H1 (cell line): ENCODE measurements around the gene HLA-A. TPM values are rescaled to one million over a fixed set of nuclear protein-coding genes. Genes with fewer than 3 reads are reported as not detected.

Experiments
- CTCF ChIA-PET: fragments of 300-600 bp; sonication (Branson Sonifier 250); formaldehyde crosslinking; loops from one replicate; lab custom pipeline; 2021; ENCODE audit not compliant: partially characterized antibody; lab: Charles Lee
- POLR2A ChIA-PET: fragments of 300-600 bp; sonication (Branson Sonifier 250); formaldehyde crosslinking; loops from one replicate; lab custom pipeline; 2021; ENCODE audit warnings: inconsistent platforms; ENCODE audit not compliant: partially characterized antibody; lab: Charles Lee
- DNase-seq, 2 experiments: peaks; one replicate each; pipeline versions ENCODE4 v3.0.0 to v3.0.0-alpha.2; 2010 to 2022; ENCODE audit warnings: low spot score in 2 of 2, low read depth in 1 of 2, mixed read lengths in 1 of 2
- FAIRE-seq: peaks from 2 replicates; lab custom pipeline; 2011; peaks lifted over from hg19 to GRCh38; lab: Jason Lieb, UNC
- H2AFZ ChIP-seq: 2 replicates; pipeline ENCODE4 v1.8.1; 2012; ENCODE audit warnings: low read length, inconsistent platforms
- H2AK5ac ChIP-seq: 2 replicates; pipeline ENCODE4 v1.6.1; 2013; ENCODE audit warnings: low read depth, low read length
- H2BK120ac ChIP-seq: replicated peaks from 2 replicates; pipeline ENCODE3; 2013; ENCODE audit warnings: low read depth, low read length, inconsistent platforms
- H2BK12ac ChIP-seq: 2 replicates; pipeline ENCODE4 v1.6.1; 2013; ENCODE audit warnings: low read depth, low read length
- H2BK15ac ChIP-seq: 2 replicates; pipeline ENCODE4 v1.6.1; 2013; ENCODE audit warnings: low read length
- H2BK20ac ChIP-seq: 2 replicates; pipeline ENCODE4 v1.6.1; 2013; ENCODE audit warnings: low read length
- H2BK5ac ChIP-seq: 2 replicates; pipeline ENCODE4 v1.6.1; 2013; ENCODE audit warnings: low read depth, low read length
- H3K14ac ChIP-seq: 2 replicates; pipeline ENCODE4 v1.6.1; 2013; ENCODE audit warnings: inconsistent platforms; ENCODE audit not compliant: insufficient read length
- H3K18ac ChIP-seq: 2 replicates; pipeline ENCODE4 v1.6.1; 2013; ENCODE audit warnings: low read length; ENCODE audit errors: extremely low read depth
- H3K23ac ChIP-seq: 2 replicates; pipeline ENCODE4 v1.6.1; 2013; ENCODE audit warnings: inconsistent platforms; ENCODE audit not compliant: insufficient read length
- H3K23me2 ChIP-seq: 2 replicates; pipeline ENCODE4 v1.6.1; 2013; ENCODE audit warnings: low read depth, low read length
- H3K27ac ChIP-seq: 2 replicates; pipeline ENCODE4 v1.6.1; 2011; ENCODE audit warnings: low read depth, low read length, inconsistent platforms
- H3K27me3 ChIP-seq, 4 experiments: replicated peaks in 1 of 4; 1 replicate in 1 of 4; 2 replicates in 3 of 4; pipeline versions ENCODE4 v1.6.1 to v1.8.1; 2011 to 2013; ENCODE audit warnings: low read length in 3 of 4, mild to moderate bottlenecking in 3 of 4, inconsistent platforms in 2 of 4, mixed read lengths in 2 of 4, moderate library complexity in 1 of 4; ENCODE audit not compliant: control insufficient read depth in 3 of 4, insufficient read depth in 3 of 4; ENCODE audit errors: extremely low read depth in 1 of 4
- H3K36me3 ChIP-seq, 4 experiments: 2 replicates each; pipeline versions ENCODE4 v1.6.1 to v1.8.1; 2011 to 2013; ENCODE audit warnings: mild to moderate bottlenecking in 4 of 4, low read length in 3 of 4, moderate library complexity in 2 of 4, control low read depth in 1 of 4, inconsistent platforms in 1 of 4; ENCODE audit not compliant: insufficient read depth in 4 of 4, control insufficient read depth in 2 of 4
- H3K4ac ChIP-seq: replicated peaks from 2 replicates; pipeline ENCODE3; 2013; ENCODE audit warnings: low read length, low read depth, mixed read lengths, inconsistent platforms; ENCODE audit not compliant: insufficient read length
- H3K4me1 ChIP-seq, 4 experiments: replicated peaks in 1 of 4; 1 replicate in 1 of 4; 2 replicates in 3 of 4; pipeline versions ENCODE4 v1.6.1 to v1.8.1; 2011 to 2013; ENCODE audit warnings: low read length in 3 of 4, inconsistent platforms in 2 of 4, mixed read lengths in 1 of 4; ENCODE audit not compliant: insufficient read depth in 4 of 4, control insufficient read depth in 3 of 4
- H3K4me2 ChIP-seq, 2 experiments: 2 replicates each; pipeline versions ENCODE4 v1.6.1 to v1.8.1; 2011 to 2013; ENCODE audit warnings: low read depth in 2 of 2, low read length in 2 of 2, control low read depth in 1 of 2, inconsistent platforms in 1 of 2, mild to moderate bottlenecking in 1 of 2; ENCODE audit not compliant: insufficient read depth in 1 of 2
- H3K4me3 ChIP-seq, 4 experiments: fragments of 200-600, 300-600 bp in 1 of 4; sonication (generic), shearing (Covaris generic), sonication (Bioruptor Twin) in 1 of 4; 2 replicates each; pipeline versions ENCODE4 v1.5.1 to v1.8.1; 2011 to 2016; ENCODE audit warnings: low read length in 4 of 4, low read depth in 3 of 4, control low read depth in 2 of 4, inconsistent platforms in 2 of 4, mild to moderate bottlenecking in 2 of 4, mixed read lengths in 1 of 4, moderate library complexity in 1 of 4; ENCODE audit not compliant: insufficient read depth in 2 of 4; ENCODE audit errors: extremely low read depth in 1 of 4
- H3K56ac ChIP-seq: replicated peaks from 2 replicates; pipeline ENCODE3; 2013; ENCODE audit warnings: low read depth, mild to moderate bottlenecking, mixed read lengths, low read length, inconsistent platforms; ENCODE audit not compliant: insufficient read length
- H3K79me1 ChIP-seq: 2 replicates; pipeline ENCODE4 v1.6.1; 2013; ENCODE audit warnings: low read depth, low read length, control low read depth
- H3K79me2 ChIP-seq, 2 experiments: 2 replicates each; pipeline versions ENCODE4 v1.6.1 to v1.8.1; 2012 to 2013; ENCODE audit warnings: low read length in 2 of 2, mild to moderate bottlenecking in 2 of 2, inconsistent platforms in 1 of 2; ENCODE audit not compliant: insufficient read depth in 2 of 2, control insufficient read depth in 1 of 2
- H3K9ac ChIP-seq, 4 experiments: replicated peaks in 1 of 4; 1 replicate in 1 of 4; 2 replicates in 3 of 4; pipeline versions ENCODE4 v1.6.1 to v1.8.1; 2011 to 2013; ENCODE audit warnings: low read depth in 3 of 4, low read length in 3 of 4, control low read depth in 2 of 4, mild to moderate bottlenecking in 2 of 4, moderate library complexity in 2 of 4, inconsistent platforms in 1 of 4; ENCODE audit errors: extremely low read depth in 1 of 4
- H3K9me3 ChIP-seq, 2 experiments: 2 replicates each; pipeline versions ENCODE4 v1.6.1 to v1.8.1; 2012 to 2013; ENCODE audit warnings: mild to moderate bottlenecking in 2 of 2, moderate library complexity in 2 of 2, control low read depth in 1 of 2, inconsistent platforms in 1 of 2, low read depth in 1 of 2, low read length in 1 of 2, mixed read lengths in 1 of 2; ENCODE audit not compliant: insufficient read depth in 2 of 2
- H4K20me1 ChIP-seq, 2 experiments: replicated peaks in 1 of 2; 2 replicates each; pipeline versions ENCODE3 to v1.8.1; 2011 to 2013; ENCODE audit warnings: inconsistent platforms in 2 of 2, low read length in 2 of 2, mild to moderate bottlenecking in 1 of 2; ENCODE audit not compliant: insufficient read depth in 2 of 2, control insufficient read depth in 1 of 2
- H4K5ac ChIP-seq: 2 replicates; pipeline ENCODE4 v1.6.1; 2013; ENCODE audit warnings: low read length, low read depth, mixed read lengths, inconsistent platforms; ENCODE audit not compliant: insufficient read length
- H4K8ac ChIP-seq: 2 replicates; pipeline ENCODE4 v1.8.0; 2013; ENCODE audit warnings: mild to moderate bottlenecking, moderate library complexity, low read length, inconsistent platforms; ENCODE audit not compliant: insufficient read depth; ENCODE audit errors: extremely low read depth
- H4K91ac ChIP-seq: replicated peaks from 2 replicates; pipeline ENCODE3; 2013; ENCODE audit warnings: low read length, mixed read lengths, inconsistent platforms; ENCODE audit not compliant: insufficient read length
- CBX5 ChIP-seq: fragments of 300-800, 300-1000 bp; sonication (generic); IDR thresholded peaks from 2 replicates; pipeline ENCODE4 v1.7.1; 2016; ENCODE audit warnings: antibody characterized with exemption, low read length, low read depth
- CHD1 ChIP-seq: IDR thresholded peaks from 2 replicates; pipeline ENCODE4 v1.6.1; 2012; ENCODE audit warnings: low read depth, low read length, improper control_type of control experiment
- PHF8 ChIP-seq: fragments of 200-600 bp; sonication (generic); conservative IDR thresholded peaks from 2 replicates; pipeline ENCODE4 v1.7.1; 2012; ENCODE audit warnings: low read depth, mild to moderate bottlenecking, inconsistent platforms, low read length, moderate library complexity
- POU5F1 ChIP-seq: IDR thresholded peaks from 2 replicates; pipeline ENCODE4 v1.6.1; 2011; ENCODE audit warnings: low read depth, mild to moderate bottlenecking, low read length, moderate library complexity
- SIRT6 ChIP-seq: IDR thresholded peaks from one replicate; pipeline ENCODE4 v1.7.1; 2012; ENCODE audit warnings: low read length, inconsistent platforms
- SIX5 ChIP-seq: IDR thresholded peaks from 2 replicates; pipeline ENCODE4 v1.6.1; 2011; ENCODE audit warnings: mild to moderate bottlenecking, low read depth, low read length
- WGBS, 2 experiments: shearing (Covaris generic) in 1 of 2; methylation state at CpG; one replicate each; pipeline versions ENCODE4 v1.1.6 to v1.1.7; 2013 to 2015; ENCODE audit warnings: low lambda C conversion rate in 2 of 2, mixed read lengths in 2 of 2, inconsistent platforms in 1 of 2, low coverage in 1 of 2, missing lambda C conversion rate in 1 of 2; ENCODE audit not compliant: insufficient replicate concordance in 2 of 2, insufficient coverage in 1 of 2, insufficient read length in 1 of 2; ENCODE audit errors: extremely low coverage in 1 of 2, missing lambda C conversion rate in 1 of 2; 5-methylcytosine and 5-hydroxymethylcytosine counted together
- polyA plus RNA-seq, 7 experiments: library from polyadenylated mRNA; depleted of rRNA in 3 of 7; stranded (reverse) in 5 of 7; unstranded in 2 of 7; fragments of >200 nt in 5 of 7; fragments of 200-250 nt in 2 of 7; gene quantifications; 1 replicate in 5 of 7; 2 replicates in 1 of 7; 4 replicates in 1 of 7; pipeline versions ENCODE4 v1.2.1 to v1.2.3, GENCODE V29; 2011 to 2013; ENCODE audit warnings: missing spikeins in 2 of 7, mixed read lengths in 2 of 7
- total RNA-seq: library from RNA; stranded (reverse); fragmentation: NEBNext Ultra II Directional; extraction: Animal tissue kit (Norgen Biotek cat#: 25700); gene quantifications from 2 replicates; pipeline ENCODE4 v1.2.1, GENCODE V29; 2021

HLA-A gene
- total and polyA plus RNA-seq, 2 of the 8 experiments (the other 6 are each of a cell fraction or from before 2014, with no cell fraction given) = 221 to 474 TPM

GRCh38 chr6:29925727-29926412 is 16.5 kb upstream of the HLA-A start:
- no peaks in the 10 kb centered on the region for H3K36me3 ChIP-seq
- no peaks in the 10 kb centered on the region; a peak in 2 of 4 replicates for H3K9me3 ChIP-seq
- no peak overlapping the region for H2BK15ac ChIP-seq
- peaks cover 9% of the 10 kb centered on the region for H3K23me2 ChIP-seq
- no peaks in the 10 kb centered on the region for H3K79me1 ChIP-seq
- H3K79me2 ChIP-seq = no peaks in the 10 kb centered on the region
- no peak overlapping the region for H2BK20ac ChIP-seq
- no peak overlapping the region for H2BK5ac ChIP-seq
- ChIA-PET POLR2A (interaction anchor here (0.7 kb wide), 1 partner anchor 16 kb away, joined by 3 read pairs; no protein-coding TSS in a partner anchor), CTCF (interaction anchor here (0.7 to 1.5 kb wide), 3 partner anchors 42 to 78 kb away, joined by 3 to 4 read pairs (median 3); no protein-coding TSS in a partner anchor)
- H3K14ac ChIP-seq = no peak overlapping the region
- H3K23ac ChIP-seq = no peak overlapping the region
- no peak overlapping the region for H3K9ac ChIP-seq
- H3K27me3 ChIP-seq = no peaks in the 10 kb centered on the region; a peak in 2 of 7 replicates
- no peak overlapping the region for H3K4ac ChIP-seq
- no peak overlapping the region for H2AFZ ChIP-seq
- peaks cover 0 to 2% (median 0%) of the 10 kb centered on the region in 4 experiments; a peak in 1 of 7 replicates for H3K4me1 ChIP-seq
- H4K8ac ChIP-seq = no peak overlapping the region
- H3K18ac ChIP-seq = peak overlapping the region; percentile 32; the same call in 1 of the 2 replicates
- H4K20me1 ChIP-seq = no peaks in the 10 kb centered on the region
- WGBS, 2 experiments = 78% methylated on average over 22 of the region's 24 CpGs; no CpG with 5 or more reads in 1 of the 2 experiments
- no peak overlapping the region for H2BK12ac ChIP-seq
- H3K56ac ChIP-seq = no peak overlapping the region
- H3K4me2 ChIP-seq = peak overlapping the region in 1 of 2 experiments; percentile 75; a peak in 2 of 4 replicates
- TF ChIP-seq CBX5 (no peak), SIRT6 (no peak), POU5F1 (no peak), CHD1 (no peak), PHF8 (no peak), SIX5 (no peak)
- no peak overlapping the region for H3K27ac ChIP-seq
- peak in 1 of 2 experiments; percentile 48 for DNase-seq
- no peak for FAIRE-seq
- no peak overlapping the region for H2BK120ac ChIP-seq
- H4K5ac ChIP-seq = no peak overlapping the region
- H3K4me3 ChIP-seq = peak overlapping the region in 2 of 4 experiments; percentile 46 to 59; a peak in 4 of 8 replicates
- no peak overlapping the region for H2AK5ac ChIP-seq
- no peak overlapping the region for H4K91ac ChIP-seq
